Stimulated activated CD4-positive, alpha-beta T cell treated with anti-CD3 and anti-CD28 coated beads, Interleukin-1b, Interleukin-23, amount 100 ng/mL, for 4 hours (primary cell): ENCODE data around the gene KLF7.
A peak's percentile ranks its signal among the peaks of the same experiment; 100 is the strongest.

Experiments
- DNase-seq, 2 donors: peaks; one replicate each; pipeline ENCODE4 v3.0.0-alpha.2; 2020; ENCODE audit warnings: low read depth in 2 of 2

KLF7 gene

DNA sequence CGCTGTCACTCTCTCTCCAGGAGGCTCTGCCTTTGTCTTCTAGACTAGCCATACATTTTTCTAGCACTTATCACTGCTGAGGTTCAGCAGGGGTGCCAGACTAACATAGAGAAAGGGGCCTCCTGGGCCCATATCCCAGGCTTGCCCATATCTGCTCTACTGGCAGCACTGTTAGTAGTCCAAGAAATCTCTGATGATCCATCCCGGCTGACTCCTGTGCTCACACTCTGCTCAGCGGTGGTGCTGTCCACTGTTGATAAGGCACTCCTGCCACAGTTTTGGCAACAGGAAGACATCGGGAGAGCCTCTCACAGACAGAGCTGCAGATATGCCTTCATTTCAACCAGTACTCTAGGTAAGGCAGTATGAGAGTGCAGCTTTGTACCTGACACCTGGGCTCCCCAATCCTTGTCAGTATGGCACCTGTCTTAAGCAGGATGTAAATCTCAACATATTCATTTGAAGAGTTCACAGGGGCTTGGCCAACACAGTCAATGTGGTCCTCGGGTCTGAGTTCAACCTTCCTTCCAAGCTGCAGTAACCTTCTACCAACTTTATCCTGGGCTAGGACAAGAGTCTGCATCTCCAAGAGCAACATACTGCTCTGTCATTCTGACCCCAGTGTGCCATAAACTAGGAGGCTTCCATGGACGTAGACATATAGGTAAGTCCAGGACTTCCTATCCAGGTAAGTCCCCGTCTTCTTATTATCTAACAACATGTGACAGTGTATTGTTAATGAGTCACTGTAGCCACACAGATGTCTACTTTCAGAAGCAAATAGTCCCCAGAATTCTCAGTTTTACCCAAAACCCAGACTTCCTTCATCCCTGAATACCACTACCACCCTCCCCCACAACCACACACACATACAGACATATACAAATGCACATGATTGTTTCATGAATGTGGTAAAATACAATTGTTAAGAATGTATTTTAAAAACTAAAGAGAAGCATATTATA is 16.2 kb downstream of the KLF7 start:
- no peak for DNase-seq

DNA sequence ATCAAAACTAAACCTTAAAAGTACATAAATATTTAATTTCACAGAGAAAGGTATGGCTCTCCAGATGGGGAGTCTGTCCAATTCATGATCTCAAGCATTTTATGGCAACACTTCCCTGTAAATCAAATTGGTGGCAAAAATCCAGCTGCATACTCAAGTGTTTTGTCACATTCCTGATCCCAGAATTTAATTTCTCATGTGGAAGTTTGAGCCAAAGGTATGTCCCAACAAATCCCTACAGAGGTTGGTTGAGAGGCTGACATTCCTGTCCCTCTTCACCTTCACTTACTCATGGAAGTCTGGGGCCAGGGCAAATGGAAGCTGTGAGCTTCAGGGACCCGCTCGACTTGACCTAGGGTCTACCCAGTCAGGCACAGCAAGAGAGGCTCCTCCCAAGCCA is 17.7 kb downstream of the KLF7 start:
- DNase-seq, result no peak

DNA sequence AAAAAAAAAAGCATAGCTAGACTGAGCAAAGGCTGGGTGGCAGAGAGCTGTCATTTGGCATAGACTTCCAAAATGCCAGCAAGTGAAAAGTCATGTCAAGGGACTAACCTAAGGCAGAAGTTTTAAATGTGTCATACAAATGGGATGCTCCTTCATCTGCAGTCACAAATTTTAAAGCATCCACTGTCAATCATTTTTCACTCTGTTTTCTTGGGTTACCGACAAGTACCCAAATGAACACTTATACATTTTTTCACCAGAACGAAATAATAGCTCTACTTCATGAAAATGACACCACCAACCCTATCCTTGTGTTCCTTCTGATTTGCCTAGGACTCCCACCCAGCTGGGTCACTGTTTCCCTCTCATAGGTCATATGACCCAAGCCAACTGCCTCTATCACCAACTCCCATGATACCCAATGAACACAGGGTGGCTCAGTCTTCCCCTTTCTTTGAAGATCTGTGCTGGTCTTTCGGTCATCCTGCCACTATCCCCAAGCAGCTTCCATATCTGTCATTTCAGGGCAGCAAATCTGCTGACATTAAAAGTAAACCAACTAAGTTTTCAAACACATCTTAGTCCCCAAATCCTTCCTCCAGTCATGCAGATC is 21.5 kb downstream of the KLF7 start:
- no peak for DNase-seq

DNA sequence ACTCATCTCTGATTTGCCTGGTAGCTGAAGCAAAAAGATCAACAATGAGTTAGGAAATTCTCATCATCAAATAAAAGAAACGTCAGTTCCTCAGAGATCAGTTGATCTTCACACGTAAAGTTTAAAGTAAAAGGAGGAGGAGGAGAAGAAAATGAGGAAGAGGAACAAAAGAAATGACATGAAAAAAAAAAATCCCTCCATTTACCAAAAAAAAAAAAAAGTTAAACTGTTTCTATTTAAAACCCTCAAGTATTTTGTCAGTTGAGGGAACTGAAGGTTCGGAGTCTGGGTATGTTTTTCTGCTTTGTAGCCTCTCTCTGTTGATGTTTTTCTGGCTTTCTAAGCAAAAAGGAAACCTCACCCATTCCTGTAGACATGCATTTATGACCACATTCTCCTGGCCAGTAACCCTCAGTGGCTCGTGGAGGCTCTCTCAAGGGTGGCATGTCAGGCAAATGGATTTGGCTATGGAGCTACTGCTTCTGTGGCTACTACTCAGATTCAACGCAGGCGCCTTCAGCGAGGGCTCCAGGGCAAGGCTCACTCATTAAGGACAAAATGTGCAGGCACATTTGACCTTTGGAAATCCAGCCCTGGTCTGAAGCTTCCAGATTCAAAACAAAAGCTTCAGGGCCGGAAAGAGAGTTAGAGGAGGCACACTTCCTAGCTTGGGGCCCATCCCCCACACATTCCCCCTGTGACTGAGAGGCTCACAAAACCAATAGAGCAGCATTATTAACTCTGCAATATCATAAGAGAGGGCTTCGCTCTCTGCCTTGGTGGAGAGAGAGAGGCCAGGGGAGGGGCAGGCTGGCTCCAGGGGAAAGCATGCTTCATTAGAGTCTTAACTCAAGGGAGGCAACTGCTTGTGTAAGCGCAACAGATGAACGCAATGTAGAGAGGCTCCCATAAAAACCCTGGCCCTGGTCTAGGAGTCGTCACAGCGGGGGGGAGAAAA is 22.3 kb downstream of the KLF7 start:
- DNase-seq, result peak in 1 of 2 donors; percentile 37

DNA sequence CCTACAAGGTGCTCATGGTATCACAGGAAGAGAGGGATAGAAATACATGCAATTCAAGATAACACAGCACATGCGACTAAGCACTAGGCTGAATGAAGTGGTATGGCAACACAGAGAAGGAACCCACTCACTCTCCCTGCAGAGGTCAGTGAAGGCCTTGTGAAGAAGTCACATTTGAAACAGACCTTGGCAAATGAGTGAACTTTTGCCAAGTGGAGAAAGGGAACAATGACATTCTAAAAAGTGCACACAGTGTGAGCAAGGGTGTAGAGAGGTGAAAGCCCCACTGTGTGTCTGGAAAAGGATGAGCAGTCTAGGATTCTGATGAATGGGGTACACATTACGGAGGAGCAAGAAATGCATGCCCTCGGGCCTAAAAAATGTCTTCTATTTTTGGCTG is 23.3 kb downstream of the KLF7 start:
- no peak for DNase-seq

DNA sequence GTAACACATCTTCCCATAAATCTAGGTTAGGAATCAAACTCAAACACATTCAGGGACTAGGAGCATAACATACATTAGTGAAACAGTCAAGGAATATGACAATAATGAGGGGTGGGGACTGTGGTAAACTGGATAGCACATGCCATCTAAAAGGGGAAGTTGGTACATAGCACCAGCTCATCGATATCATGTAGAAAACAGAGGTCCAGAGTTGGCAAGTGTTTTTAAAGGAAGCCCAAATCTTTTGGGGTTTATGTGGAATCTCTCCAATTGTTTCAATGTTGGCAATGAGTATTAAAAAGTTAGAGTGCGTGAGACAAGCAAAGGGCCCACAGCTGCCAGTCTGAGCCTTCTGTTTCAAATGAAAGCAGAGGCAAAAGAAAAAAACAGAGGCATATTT is 24.4 kb downstream of the KLF7 start:
- no peak for DNase-seq

DNA sequence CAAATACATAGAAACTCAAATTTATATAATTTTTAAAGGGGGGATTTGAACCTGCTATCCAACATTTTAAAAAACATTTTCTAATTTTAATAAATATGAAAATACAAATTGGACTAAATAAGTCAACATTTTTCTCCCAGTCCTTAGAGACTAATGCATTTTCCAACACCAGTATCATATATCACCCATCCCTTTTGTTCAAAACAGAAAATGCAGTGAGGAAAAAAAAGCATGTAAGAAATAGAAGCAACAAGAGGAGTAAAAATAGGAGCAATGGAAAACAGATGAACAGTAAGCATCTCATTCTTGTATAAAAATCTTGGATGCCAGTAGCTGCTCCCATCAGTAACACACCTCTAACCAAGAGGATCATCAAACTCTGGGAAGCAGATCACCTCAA is 25.5 kb downstream of the KLF7 start:
- no peak for DNase-seq

DNA sequence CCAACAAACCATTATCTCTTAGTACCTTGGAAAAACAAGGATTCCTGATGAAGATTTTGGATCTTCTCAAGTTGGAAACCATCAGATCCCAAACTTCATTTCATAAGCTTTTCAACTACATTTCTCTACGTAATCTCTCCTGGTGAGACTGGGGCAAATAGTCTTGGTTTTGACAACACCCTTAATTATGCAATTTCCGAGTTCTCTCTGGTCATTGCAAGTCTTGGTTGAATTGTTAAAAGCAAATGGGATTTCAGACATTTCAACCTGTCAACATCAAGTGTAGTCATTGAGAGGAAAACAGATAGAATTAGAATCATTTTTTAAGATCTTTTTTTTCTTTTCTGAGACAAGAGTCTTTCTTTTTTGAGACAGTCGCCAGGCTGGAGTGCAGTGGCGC is 26.2 kb downstream of the KLF7 start:
- DNase-seq, result no peak

DNA sequence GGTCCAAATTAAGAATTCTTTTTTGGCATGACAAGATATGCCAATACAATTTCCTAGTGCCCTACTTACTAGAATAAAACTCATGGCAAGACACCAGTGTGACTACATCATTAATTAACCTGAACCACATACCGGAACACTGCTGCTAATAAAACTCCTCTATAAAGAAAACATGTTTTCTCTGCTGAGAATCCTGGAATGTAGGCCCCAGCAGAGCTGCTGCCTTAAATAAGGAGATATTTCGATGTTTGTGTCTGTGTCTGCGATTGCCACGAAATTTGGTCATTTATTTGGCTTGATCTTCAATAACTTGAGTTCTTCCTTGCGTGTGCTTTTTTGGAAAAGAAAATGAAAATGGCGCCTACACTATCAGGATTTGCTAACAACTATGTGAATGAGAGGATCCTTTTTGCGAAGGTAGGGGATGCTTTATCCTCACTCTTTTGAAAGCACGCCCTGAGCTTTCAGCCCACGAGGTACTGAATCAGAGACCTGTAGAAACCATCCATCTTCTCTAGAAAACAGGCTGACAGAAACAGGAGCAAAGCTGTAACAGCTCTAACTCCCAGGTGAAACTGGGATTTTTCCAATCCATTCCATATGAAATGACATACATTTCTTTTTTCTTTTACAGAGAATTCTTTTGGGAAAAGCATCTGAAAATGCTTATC is 27.0 kb downstream of the KLF7 start:
- no peak for DNase-seq

DNA sequence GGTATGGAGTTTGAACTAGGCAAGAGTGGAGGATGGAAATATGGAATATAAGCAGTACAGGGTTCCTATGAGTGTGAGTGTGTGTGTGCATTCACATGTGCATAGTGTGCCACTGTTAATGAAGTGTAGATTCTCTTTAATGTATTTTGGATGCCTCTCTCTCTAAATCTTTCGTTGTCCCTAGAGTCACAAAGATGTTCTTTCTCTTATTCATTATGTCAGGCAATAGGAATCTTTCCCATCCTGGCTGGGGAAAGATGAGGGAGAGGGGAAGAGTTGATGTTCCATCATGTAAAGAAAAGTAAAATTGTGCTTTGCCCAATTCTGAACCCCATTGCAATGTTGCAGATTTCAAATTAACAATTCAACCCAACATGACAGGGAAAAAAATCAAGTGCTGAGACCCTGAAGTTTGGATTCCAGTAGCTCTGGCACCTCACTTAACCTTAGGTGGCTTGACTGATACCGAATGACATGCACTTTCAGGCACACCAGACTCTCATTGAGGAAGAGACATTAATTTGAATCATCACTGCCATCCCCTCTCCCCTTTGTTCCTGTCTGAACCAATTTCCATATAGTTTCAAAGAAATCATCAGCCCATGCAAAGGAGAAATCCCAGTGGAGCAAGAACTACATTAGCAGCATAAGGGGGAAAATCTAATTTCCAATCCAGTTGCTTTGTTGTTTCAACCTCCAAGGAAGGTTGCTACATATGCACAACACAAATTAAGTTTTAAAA is 28.0 kb downstream of the KLF7 start:
- no peak for DNase-seq

DNA sequence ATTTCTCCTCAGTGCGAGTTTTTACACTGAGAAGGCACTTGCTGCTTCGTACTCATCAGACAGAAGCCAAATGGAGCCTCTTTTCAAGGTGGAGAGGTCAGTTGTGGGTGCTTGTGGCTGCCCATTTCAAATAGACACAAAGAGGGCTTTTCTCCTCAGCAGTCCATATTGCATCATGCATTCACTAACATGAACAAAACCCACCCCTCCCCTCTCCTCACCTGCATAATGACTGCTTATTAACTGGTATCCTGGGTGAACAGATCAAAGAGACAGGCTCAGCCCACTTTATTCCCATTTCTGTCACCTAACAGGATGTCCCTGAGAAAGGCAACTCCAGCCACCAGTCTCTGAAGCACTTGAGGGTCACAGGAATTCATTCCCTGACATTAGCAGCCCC is 28.9 kb downstream of the KLF7 start:
- DNase-seq, result no peak

DNA sequence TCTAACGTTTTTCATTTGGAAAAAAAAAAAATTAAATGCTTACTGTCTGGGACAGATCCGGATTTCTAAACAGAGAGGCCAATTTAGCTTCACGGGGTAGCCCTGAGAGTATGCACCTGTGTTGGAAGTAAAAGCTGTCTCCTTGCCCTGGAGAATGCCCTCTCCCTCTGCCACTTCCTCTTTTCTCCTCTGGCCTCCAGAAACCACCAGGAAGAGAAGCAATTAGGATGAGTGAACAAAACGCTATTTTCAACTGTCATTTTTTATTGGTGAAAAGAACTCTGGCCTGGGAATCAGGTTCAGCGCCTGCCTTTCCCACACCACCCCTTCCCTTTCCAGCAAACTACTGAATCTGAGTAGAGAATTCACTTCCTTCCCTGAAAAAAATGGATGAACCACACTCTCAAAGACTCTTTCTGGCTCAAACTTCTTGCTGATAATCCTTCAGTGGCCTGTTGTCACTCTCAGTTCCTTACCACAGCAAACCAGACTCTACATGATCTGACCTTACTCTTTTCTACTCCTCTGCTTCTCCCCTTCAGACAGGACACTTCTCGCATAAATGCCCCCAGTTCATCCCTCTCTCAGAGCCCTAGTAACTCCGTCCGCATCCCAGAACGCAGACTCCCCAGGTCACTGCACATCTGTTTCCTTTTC is 29.8 kb downstream of the KLF7 start:
- DNase-seq, result no peak

DNA sequence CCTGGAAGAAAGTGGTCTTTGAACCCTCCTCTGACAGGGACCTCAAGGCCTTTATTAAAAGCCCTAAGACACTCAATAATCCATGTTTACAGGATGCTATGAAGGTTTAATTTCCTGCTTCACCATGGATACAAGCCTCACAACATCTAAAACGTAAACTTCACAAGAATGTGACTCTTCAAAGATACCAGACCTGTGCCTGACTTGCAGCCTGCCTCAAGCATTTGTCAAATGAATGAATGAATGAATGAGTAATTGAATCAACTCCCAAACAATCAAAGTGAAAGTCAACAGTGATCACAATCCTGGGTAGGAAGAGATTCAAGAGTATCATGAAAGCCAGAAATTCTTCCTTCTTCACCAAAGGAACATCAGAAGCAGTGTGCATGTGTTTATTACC is 30.4 kb downstream of the KLF7 start:
- no peak for DNase-seq

DNA sequence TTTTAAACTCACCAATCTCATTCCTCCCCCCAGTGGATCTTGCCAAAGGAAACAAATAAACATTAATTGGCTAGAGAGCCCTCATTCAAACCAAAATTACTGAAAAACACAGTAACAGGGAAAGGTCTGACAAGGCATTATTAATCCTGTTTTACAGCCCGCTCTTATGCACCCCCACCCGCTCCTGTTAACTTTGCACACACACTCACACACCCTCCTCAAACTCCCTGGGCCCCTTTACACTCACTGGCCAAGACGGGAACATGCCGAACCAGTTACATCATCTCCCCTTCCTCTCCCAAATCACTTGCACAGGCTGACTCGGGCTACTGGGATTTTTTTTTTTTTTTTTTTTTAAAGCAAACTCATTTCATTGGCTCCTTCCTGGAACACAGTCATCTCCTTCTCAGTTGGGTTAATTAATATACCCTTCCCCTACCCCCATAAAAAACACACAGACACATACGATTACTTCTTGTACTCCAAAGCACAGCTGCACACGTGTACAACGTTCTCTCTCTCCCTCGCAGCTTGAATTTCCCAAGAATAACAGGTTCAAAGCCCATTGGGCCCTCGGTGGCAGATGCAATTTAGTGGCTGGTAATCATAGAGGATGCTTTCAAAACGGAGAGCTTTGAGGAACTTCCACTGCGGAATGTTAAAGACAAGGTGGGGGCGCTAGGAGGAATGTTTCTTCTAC is 31.8 kb downstream of the KLF7 start:
- no peak for DNase-seq

DNA sequence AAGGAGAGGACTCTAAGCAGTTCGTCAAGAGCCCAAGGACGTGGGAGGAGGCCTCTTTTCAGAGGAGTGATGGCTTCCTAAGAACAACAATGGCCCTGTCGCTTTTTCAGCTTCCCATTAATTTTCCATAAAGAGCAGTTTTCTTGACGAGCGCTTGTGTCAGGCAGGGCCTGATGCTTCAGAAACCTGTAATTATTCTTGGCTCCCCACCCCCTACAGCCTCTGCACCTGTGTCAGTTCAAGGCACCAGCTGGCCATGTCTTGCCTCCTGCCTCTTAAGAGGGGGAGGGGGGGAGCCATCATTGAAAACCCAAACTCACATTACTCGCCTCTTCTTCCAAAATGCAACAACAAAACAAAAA is 32.3 kb downstream of the KLF7 start:
- DNase-seq, result no peak

DNA sequence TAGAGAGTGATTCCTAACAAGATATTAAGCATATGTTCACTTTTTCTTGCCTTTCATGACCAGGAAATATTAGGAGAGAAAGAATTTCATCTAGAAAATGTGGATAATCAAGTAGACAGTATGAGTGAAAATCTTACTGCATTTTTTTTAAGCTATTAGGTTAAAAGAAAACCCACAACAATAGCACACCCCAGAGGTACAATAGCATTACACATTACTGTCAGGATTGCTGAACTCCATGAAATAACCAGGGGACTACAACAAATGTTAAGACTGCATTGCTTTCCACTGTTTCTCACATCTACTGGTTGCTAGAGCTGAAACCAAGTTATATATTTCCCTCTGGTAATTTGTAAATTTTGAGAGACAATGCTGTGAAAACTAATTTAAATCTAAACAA is 33.7 kb downstream of the KLF7 start:
- no peak for DNase-seq

DNA sequence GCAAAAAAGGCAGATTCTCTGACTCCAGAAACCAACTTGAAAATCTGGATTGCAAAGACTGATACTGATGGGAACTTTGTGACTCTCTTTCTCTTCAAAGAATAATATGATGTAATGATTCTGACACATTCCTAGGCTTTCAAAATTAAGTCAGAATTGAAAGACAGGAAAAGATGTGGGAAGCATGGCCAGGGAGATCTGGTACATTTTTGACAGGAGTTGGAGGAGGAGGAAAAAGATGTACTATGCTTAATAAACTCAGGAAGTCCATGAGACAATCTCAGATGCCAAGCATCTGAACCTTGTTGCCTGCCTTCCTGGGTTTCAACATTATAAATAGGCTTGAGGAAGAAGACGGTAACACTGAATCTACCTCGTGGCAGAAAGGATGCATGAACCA is 34.2 kb downstream of the KLF7 start:
- no peak for DNase-seq

DNA sequence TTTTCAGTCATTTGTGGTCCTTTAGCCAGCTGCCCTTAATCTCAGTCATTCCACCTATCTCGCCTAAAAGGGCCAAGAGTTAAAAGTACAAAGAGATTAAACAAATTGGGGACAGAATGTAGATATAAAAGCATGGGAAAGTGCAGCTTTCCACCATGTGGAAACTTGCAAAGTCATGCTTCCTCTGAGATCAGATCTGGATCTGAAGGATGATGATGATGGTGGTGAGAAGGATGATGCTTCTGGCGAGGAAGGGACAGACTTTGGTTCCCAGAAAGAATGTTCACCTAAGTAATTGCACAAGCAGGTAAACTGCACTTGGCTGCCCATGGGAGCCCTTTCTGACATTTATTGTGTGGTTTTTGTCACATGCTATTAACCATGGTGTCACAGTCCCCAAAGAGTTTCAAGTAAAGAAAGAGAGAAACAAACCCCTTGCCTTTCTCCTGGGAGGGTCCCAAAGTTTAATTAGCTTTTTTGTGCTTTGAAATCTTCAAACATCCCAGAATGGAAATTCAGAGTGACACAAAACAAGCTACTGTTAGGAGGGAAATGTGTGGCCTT is 34.7 kb downstream of the KLF7 start:
- no peak for DNase-seq

DNA sequence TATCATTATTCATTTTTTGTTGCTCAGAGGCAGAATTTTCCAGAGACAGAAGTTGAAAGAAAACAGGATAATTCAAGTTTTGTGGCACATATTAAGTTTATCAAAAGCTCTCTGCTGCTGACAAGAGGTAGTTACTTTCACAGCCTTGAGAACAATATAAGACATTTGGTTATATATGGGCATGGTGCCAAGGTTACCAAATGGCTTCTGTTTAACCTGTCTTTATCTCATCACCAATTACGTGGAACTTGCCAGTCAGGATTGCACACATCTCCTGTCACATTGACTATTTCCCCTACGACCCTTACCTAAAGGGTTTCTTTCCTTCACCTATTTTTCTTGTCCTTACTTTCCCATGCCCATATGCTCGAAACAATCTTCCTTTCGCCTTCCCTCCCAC is 35.9 kb downstream of the KLF7 start:
- no peak for DNase-seq

DNA sequence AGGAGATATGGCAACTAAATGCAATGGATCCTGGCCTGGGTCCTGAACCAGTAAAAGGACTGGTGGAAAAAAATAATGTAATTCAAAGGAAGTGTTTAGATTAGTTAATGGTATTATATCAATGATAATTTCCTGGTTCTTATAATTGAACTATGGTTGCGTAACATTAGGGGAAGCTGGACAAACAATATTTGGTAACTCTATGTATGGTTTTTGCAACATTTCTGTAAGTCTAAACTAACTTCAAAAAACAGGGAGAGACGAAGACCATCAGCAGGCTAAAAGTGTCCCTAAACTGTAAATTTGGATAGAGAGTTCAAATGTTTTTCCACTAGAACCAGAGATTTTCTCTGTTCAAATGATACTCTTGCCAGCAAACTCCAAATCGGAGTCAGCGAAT is 36.9 kb downstream of the KLF7 start:
- no peak for DNase-seq
